OCI-LY3 (cell line): ENCODE data around the gene PLEKHS1.

Experiments used
- CTCF ChIP-seq: fragments of 200-600, 300-600 bp; sonication (generic); IDR thresholded peaks from 2 replicates; pipeline ENCODE4 v1.5.1; 2014; ENCODE audit warnings: antibody characterized with exemption, low read length, low read depth
- EZH2phosphoT487 ChIP-seq: fragments of 200-600 bp; shearing (Covaris generic); IDR thresholded peaks from 2 replicates; pipeline ENCODE4 v1.6.1; 2018; ENCODE audit warnings: antibody characterized with exemption, mixed run types, low read depth

DNA sequence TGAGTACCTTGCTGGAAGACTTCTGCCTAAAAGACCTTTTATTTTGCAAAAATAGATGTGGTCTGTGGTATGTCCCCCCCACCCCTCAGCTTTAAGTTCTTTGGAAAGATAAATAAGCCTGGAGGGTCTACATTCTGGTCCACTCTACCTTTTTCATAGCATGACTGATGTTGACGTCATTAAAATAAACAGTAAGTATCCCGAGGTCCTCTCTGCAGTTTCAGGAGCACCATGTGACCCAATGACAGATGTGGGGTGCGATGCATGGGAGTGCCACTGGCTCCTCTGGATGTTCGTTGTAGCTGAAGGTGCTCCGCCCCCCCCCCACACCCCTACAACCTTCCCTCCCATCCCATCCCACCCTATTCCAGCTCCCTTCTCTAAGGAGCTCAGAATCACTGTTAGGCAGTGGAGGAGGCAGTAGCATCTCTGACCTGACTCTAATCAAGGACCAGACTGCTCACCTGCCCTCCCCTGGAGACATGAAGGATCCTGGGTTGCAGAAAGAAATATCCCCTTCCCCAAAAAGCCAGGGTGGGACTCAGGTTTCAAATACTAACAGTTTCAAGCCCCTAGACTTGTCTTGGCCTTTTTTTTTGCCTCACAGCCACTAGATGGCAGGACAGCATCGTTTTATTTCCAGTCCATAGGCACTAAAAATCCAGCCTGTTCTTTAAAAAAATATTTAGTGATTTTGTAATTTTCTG, 46.7 kb upstream of the PLEKHS1 start:
- TF ChIP-seq CTCF: peak; percentile 60
- no peak for TF ChIP-seq EZH2phosphoT487
